IMR-90 (cell line): Measurements from ENCODE around the gene TRAF4. TPM values are rescaled to one million over a fixed set of nuclear protein-coding genes. Genes with fewer than 3 reads are reported as not detected.

Source experiments
- ELK1 ChIP-seq: fragments of 150-350 bp; IDR thresholded peaks from 2 replicates; pipeline ENCODE4 v1.6.1; 2016; ENCODE audit warnings: low read depth, mild to moderate bottlenecking, low read length, moderate library complexity, borderline replicate concordance
- MXI1 ChIP-seq: IDR thresholded peaks from 2 replicates; pipeline ENCODE4 v1.6.1; 2012; ENCODE audit warnings: low read depth, mild to moderate bottlenecking, low read length, moderate library complexity, borderline replicate concordance
- POLR2A ChIP-seq: IDR thresholded peaks from 2 replicates; pipeline ENCODE4 v1.6.1; 2012; ENCODE audit warnings: mild to moderate bottlenecking, low read depth, low read length
- polyA plus RNA-seq, 3 experiments: library from polyadenylated mRNA; depleted of rRNA; stranded (reverse); fragments of >200 nt; gene quantifications; 2 replicates each; pipeline ENCODE4 v1.2.3, GENCODE V29; 2012; ENCODE audit warnings: low replicate concordance in 1 of 3
- total RNA-seq: library from RNA; depleted of rRNA; stranded (reverse); fragments of >200 nt; gene quantifications from 2 replicates; pipeline ENCODE4 v1.2.3, GENCODE V29; 2012

TRAF4 gene
- total and polyA plus RNA-seq, 2 of the 4 experiments (the other 2 are of a cell fraction) = 36.9 to 63.2 TPM

DNA sequence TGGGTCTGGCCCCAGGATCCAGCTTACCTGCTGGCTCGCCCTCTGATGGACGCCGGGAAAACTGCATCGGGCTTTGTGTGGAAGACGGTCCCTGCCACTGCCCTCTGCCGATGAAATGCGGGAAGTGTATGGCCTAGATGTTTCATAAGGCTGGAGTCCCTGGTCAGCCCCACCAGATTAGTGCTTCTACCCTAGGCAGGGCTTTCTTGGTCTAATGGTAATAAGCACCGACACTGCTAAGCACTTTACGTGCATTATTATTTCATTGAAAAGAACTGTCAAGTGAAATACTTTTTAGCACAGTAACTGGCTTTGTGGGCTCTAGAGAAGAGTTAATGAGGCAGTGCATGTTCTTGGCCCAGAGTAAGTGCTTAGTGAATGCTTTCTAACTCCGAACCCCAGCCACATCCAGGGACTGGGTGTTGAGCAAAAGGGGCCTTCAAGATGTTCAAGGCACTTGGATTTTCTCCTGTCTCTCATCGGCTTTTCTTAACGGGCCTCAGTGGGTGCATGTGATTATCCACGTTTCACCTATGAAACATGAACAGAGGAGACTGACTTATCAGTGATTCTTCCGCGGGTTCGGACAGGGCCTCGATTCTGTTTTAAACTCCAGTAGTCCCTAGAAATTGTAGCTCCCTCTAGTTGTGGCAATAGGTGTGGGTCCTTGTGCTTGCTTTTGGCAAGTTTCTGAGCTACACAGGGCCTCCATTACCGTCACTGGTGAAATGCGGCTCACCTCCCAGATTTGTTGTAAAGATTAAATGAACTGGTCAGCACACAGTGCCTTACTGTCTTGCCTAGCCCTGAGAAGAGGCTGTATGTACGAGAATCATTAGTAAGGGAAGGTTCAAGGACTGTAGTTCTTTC, 6.6 kb downstream of the TRAF4 start (continued):
- TF ChIP-seq ELK1 = no peak
- TF ChIP-seq MXI1 = no peak
- TF ChIP-seq POLR2A = no peak
